Astrocyte (in vitro differentiated cells and primary cell): ENCODE data around the gene REEP1.

Experiments
- EZH2 ChIP-seq: IDR thresholded peaks from 2 replicates; pipeline ENCODE4 v1.6.1; 2012; ENCODE audit warnings: mild to moderate bottlenecking, low read length, inconsistent platforms; ENCODE audit not compliant: insufficient read depth
- TF ChIP-seq, protein P1 (sequence below): IDR thresholded peaks from 2 replicates; pipeline ENCODE4 v1.5.1; 2011; ENCODE audit warnings: low read depth, mild to moderate bottlenecking, inconsistent platforms, low read length, moderate library complexity; ENCODE audit not compliant: insufficient read depth

DNA sequence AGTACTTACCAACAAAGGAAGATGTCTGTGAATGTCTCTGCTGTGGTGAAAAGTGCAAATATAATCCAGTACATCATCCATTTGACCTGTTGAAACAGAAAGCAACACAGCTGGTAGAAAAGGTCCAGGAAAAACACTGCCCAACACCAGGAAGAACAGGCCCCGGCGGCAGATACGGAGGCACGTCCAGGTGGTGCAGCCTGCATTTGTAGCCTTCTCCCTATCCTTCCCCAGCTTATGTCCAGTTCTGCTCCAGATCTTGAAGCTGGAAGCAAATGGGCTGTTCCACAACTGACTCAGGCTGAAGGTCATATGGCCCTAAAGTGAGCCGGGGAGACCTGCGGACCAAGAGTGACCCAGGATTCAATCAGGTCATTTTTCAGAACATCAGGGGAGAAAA, 73.5 kb downstream of the REEP1 start:
- TF ChIP-seq EZH2, result no peak
- TF ChIP-seq, protein P1, sequence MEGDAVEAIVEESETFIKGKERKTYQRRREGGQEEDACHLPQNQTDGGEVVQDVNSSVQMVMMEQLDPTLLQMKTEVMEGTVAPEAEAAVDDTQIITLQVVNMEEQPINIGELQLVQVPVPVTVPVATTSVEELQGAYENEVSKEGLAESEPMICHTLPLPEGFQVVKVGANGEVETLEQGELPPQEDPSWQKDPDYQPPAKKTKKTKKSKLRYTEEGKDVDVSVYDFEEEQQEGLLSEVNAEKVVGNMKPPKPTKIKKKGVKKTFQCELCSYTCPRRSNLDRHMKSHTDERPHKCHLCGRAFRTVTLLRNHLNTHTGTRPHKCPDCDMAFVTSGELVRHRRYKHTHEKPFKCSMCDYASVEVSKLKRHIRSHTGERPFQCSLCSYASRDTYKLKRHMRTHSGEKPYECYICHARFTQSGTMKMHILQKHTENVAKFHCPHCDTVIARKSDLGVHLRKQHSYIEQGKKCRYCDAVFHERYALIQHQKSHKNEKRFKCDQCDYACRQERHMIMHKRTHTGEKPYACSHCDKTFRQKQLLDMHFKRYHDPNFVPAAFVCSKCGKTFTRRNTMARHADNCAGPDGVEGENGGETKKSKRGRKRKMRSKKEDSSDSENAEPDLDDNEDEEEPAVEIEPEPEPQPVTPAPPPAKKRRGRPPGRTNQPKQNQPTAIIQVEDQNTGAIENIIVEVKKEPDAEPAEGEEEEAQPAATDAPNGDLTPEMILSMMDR, result no peak
